GM20431 (cell line): ENCODE results near the gene PDE3B.
"Not testable (repeated sequence)": the region's sequence is repeated elsewhere in the genome, so short reads cannot be mapped to it uniquely, and the experiment has no call there.

Experiments used
- in situ Hi-C: fragments of 300-500 bp; cut with MseI, MboI; formaldehyde crosslinking; loops from one replicate; pipeline ENCODE4 v1.15.0; 2020; ENCODE audit warnings: low sequenced_read_pairs; ENCODE audit not compliant: unreplicated experiment

PDE3B gene

DNA sequence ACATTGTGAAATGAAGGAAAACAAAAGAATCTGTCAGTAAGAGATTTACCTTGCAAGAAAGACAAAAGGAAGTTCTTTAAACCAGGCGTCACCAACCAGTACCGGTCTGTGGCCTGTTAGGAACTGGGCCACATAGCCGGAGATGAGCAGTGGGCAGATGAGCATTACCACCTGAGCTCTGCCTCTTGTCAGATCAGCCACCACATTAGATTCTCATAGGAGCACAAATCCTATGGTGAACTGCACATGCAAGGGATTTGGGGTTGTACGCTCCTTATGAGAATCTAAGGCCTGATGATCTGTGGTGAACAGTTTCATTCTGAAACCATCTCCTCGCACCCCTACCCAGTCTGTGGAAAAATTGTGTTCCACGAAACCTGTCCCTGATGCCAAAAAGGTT is 140.2 kb downstream of the PDE3B start:
- in situ Hi-C loops, result no loop called here

DNA sequence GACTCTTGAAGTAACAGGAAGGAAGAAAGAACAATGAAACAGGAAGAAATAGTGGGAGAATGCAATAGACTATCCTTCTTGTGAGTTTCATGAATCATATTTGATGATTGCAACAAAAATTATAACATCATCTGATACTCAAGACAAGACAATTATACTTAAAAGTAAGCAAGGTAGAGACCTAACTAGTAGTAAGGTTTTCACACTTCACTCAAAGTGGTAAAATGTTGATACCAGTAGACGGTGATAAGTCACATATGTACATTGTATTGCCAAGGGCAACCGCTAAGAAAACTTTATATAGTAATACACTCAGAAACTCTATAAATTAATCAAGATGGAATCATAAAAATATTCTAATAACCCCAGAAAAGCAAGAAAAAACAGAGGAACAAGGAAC is 140.6 kb downstream of the PDE3B start:
- in situ Hi-C loops, result no loop called here

- in situ Hi-C loops, result no loop called here
Observed at GRCh38 chr11:14789879-14790484, 146.4 kb downstream of the PDE3B start.

DNA sequence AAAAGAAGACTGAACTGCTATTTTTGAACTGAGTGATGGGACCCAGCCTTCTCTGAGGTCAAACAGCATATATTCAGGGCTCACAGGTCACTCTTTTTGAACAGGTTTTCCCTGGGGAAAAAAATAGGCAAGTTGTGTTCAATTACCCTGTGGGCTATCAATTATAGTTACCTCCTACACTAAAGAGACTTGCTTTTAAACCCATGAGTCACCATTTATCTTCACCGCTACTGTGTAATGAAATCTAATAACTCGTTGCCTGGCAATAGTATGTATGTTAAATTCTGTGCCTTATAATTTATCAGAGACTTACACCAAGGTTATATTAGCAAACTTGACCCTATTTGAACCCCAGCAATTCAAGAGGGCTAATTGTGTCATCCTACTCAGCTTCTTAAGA is 149.9 kb downstream of the PDE3B start:
- in situ Hi-C loops, result no loop called here

DNA sequence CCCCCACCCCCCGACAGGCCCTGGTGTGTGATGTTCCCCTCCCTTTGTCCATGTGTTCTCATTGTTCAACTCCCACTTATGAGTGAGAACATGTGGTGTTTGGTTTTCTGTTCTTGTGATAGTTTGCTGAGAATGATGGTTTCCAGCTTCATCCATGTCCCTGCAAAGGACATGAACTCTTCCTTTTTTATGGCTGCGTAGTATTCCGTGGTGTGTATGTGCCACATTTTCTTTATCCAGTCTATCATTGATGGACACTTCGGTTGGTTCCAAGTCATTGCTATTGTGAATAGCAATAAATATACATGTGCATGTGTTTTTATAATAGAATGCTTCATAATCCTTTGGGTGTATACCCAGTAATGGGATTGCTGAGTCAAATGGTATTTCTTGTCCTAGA is 152.4 kb downstream of the PDE3B start:
- in situ Hi-C loops, result not testable (repeated sequence)

DNA sequence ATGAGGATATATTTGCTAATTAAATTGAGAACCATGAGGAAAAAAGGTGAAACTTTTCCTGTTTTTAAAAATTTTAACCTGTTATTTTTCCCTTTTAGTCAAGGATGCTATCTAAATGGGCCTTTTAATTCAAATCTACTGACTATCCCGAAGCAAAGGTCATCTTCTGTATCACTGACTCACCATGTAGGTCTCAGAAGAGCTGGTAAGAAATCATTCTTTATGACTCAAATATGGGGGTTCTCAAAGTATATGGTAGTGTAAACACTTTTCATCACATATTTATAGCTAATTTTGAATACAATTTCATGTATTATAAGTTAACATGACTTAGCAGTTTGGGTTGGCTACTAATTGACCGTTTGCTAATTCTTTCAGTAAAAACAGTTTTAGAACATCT is 160.2 kb downstream of the PDE3B start:
- in situ Hi-C loops, result no loop called here

GRCh38 chr11:14809466-14809865 is 165.9 kb downstream of the PDE3B start:
- in situ Hi-C loops, result no loop called here

DNA sequence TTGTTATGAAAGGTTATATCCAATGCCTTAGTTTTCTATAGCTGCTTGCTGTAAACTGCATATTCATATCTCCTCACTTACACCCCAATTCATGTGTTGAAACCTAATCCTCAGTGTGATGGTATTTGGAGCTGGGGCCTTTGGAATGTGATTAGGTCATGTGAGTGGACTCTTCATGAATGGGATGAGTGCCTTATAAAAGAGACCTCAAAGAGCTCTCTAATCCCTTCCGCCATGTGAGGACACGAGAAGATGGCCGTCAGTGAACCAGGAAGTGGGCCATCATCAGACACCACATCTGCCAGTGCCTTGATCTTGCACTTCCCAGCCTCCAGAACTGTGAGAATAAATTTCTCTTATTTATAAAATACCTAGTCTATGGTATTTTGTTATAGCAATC is 169.2 kb downstream of the PDE3B start:
- in situ Hi-C loops, result no loop called here

GRCh38 chr11:14813516-14813915 is 169.9 kb downstream of the PDE3B start:
- in situ Hi-C loops, result no loop called here

GRCh38 chr11:14818779-14819178 is 175.2 kb downstream of the PDE3B start:
- in situ Hi-C loops, result no loop called here

GRCh38 chr11:14819596-14819995 is 176.0 kb downstream of the PDE3B start:
- in situ Hi-C loops, result no loop called here

DNA sequence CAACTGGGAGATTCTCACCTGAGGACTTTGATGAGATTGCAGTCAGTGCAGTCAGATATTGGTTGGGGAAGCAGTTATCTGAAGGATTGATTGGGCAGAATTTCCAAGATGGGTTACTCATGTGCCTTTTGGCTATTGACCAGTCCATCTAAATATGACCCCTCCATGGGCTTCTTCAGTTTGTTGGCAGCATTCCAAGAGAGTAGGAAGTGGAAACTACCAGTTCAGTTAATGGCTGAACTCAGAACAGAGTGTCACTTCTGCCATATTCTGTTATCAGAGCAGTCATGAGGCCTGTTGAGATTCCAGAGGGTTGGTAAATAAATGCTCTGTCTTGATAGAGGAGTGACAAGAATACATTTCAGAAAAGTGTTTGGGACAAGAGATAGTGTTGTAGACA is 177.4 kb downstream of the PDE3B start:
- in situ Hi-C loops, result no loop called here

- in situ Hi-C loops, result no loop called here
Observed at GRCh38 chr11:14826600-14826999, 183.0 kb downstream of the PDE3B start.

DNA sequence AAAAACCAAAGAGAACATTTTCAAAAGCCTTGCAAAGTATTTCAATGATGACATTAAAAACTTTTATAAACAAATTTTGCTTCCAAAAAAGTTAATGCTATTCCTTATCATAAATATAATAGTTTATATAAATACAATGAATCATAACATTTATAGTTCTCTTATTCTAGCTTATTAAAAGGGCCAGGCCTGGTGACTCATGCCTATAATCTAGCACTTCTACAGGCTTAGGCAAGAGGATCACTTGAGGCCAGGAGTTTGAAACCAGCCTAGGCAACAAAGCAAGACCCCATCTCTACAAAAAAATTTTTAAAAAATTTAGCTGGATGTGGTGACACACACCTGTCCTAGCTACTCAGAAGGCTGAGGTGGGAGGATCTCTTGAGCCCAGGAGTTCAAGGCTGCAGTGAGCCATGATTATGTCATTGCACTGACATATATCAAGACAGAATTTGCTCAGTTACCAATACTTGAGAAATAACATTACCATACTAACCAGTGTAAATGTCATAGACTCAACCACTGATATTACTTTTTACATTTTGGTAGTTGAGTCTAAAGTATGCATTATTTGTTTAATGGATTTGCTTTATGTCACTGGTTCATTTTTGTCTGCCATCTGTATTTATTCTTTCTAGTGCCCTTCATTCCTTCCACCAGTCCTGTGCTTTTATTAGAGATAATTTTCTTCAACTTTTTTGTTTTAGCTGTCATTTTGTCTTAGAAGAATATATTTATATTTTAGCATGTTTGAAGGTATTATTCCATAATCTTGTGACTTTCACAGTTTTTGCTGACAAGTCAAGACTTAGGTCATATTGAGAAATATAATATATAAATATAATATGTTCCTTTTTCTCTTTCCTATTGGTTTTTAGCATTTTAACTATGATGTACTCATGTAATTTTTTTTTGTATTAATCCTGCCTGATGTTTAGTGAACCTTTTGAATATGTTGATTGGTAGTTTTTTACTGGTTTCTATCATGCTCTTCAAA is 192.2 kb downstream of the PDE3B start:
- in situ Hi-C loops, result no loop called here

GRCh38 chr11:14842002-14842401 is 198.4 kb downstream of the PDE3B start:
- in situ Hi-C loops, result no loop called here

DNA sequence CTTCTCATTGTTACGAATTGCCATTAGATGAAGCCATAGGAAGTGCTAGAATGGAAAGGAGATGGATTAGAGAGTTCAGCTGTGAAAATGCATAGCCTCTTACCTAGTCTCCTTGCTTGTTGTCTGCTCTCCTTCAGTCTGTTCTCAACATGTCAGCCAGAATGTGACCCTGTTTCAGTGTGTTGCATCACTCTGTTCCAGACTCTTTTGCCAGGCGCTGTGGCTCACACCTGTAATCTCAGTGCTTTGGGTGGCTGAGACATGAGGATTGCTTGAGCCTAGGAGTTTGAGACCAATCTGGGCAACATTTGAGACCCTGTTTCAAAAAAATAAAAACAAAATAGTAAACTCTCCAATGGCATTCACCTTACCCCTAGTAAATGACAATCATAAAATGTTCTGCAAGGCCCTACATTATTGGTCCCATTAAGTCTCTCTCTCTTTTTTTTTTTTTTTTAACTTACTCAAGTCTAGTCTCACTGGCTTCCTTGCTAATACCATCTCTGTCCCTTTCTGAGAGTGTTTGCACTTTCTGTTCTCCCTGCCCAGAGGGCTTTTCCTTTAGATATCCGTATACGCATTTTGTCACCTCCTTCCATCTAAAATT is 209.1 kb downstream of the PDE3B start:
- in situ Hi-C loops, result no loop called here

DNA sequence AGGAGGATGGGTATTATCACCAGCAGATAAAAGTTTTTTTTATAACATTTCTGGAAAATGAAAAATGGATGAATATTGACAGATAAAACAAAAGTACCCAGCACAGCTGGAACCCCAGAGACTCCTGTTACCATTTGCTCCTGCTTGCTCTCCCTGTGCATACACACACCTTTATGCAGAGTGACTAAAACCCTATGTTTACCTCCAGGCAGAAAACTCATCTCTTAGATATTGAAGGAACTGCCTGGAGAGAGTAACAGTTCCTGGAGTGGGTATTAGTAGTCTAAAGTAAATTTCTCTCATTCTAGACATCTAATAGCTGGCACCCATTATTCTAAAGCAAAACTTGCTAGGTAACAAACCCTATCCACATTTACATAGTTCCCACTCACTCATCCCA is 210.5 kb downstream of the PDE3B start:
- in situ Hi-C loops, result no loop called here

DNA sequence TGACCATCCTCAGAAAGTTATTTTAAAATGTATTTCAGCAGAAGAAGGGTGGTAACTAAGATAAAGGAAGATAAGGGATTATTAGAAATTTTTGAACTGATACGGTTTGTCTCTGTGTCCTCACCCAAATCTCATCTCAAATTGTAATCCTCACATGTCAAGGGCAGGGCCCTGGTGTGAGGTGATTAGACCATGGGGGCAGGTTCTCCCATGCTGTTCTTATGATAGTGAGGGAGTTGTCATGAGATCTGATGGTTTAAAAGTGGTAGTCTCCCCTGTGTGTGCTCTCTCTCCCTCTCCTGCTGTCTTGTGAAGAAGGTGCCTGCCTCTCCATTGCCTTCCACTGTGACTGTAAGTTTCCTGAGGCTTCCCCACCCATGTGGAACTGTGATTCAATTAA is 212.3 kb downstream of the PDE3B start:
- in situ Hi-C loops, result no loop called here

DNA sequence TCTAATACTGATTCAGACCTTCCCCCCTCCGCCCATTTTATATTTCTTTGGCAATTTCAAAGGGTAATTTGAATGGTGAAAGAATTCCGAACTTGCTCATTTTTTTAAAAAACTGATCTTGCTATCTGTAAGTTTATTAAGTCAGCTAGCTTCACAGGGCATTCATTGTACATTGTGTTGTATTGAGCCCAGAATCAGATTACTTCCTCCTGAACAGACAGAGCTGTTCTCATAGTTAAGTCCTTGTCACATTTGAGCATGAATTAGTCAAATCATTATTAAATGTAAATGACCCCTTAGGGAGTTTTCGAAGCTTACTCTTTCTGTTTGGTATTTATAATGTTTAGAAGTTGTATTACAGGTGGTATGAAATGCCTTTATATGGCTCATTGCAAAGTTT is 214.0 kb downstream of the PDE3B start:
- in situ Hi-C loops, result no loop called here

DNA sequence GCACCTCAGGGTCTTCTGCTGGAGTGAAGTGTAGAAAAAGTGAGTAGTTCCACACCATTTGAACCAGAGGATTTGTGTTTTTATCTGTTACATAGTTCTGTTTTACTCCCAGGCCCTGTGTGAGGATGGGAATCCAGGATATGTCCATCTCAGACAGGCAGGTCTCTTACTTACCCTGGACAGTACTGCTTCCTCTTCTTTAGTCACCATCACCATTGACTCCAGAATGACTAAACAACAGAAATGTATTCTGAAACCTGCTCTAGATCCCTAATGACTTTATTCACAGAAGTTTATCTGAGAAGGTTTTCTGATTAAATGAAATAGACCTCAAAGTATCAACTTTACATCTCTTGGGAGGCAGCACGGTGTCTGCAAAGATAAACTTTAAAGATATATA is 214.8 kb downstream of the PDE3B start:
- in situ Hi-C loops, result no loop called here

DNA sequence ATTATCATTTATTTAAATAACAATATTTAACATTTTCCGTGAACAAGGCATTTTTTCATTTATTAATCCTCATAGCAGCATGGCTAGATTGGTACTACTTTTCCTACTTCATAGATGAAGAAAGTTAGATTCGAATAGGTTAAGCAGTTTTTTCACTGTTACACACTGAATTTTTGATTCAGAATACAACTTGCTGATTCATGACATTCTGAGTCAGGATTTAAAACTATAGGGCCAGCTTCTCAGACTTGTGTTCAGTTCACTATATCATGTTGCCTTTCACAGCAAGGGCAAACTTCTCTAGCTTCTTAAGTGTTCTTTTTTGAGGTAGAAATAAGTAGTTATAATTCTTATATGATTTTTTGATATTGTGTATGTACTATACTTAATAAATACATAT is 216.9 kb downstream of the PDE3B start:
- in situ Hi-C loops, result no loop called here
